HG02642 (cell line): ENCODE data around the gene PTPRN.
"Not testable (repeated sequence)": the region's sequence is repeated elsewhere in the genome, so short reads cannot be mapped to it uniquely, and the experiment has no call there.

Experiments
- ATAC-seq: cut with Tn5 transposase; IDR thresholded peaks from one replicate; pipeline ENCODE4 v1.9.1; 2021; ENCODE audit warnings: mild to moderate bottlenecking; ENCODE audit not compliant: unreplicated experiment, poor library complexity

PTPRN gene

DNA sequence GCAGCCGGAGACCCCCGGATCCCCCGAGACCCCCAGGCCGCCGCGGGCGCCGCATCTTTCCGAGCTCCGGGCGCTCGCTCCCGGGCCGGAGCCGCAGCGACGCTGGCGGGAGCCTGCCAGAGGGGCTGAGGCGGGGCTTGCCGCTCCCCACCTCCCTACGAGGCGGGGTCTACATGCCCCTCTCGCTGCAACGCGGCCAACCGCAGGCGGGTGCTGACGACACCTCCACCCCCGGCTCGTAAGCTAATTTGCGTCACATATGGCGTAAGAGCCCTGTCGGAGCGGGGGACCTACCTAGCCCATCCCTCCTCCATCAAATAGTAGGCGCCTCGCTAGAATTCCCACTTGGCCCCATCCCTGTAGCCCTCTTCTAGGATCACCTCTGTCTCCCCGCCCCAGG is at the start of gene PTPRN:
TSS of gene PTPRN (minus strand) at position 124 of the 400 bp plus-strand sequence. CDS start at position 55, 69 bp downstream.
- no peak for ATAC-seq

DNA sequence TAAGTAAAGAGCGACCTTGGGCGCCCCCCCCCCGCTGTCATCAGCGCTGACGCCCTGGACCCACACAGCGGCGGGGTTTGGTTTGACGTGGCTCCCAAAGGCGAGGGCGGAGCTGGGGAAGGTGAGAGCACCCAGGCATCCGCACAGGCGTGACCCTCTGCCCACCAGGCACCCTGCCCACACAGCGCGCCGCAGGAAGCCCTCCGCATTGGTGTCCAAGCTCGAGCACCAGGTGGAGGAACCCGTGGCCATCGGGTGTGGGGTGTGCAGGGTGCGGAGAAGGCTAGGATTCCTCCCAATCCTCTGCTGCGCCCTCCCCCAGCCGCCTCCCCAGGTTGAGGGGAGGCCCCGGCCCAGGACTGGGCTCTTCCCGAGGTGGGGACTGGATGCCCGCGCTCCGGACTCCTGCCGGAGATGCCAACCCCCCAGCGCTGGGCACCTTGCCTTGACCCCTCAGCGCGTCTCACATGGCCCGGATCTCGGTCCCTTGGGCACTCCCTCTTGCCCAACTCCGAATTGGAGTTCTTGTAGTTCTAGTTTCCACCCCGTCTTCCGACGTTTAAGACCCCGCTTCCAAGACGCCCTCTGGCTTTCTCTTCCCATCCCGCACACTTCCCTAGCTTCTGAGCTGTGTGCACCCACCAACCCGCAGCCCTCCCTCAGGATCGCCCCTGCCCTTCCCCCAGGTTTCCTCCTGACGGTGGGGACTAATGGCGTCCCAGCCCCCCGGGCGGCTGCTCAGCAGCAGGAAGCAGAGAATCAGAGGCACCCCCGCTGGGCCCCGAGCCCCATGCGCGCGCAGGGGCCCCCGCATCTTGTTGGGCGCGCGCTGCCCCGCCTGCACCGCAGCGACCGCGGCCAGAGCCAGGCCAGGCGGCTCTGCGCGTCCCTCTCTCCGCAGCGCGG is 49.2 kb upstream of the PTPRN start:
- no peak for ATAC-seq

GRCh38 chr2:219356834-219357233 is 47.6 kb upstream of the PTPRN start:
- ATAC-seq, result no peak

DNA sequence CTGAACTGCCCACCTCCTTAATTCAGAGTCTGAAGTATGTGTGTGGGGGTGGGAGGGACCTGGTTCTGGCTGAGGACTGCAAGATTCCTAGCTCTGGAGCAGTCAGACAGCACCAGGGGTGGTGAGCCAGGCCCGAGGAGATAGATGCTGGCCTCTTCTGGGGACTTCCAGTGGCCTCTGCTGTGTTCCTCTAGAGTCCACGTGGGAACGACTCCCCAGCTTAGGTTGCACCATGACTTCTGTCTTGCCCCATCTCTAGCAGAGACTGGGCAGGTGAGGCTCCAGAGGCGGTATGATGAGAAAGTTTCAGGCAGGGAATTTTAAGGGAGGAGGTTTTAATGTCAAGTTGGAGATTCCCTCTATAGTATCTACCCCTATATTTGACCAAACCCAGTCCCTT is 45.4 kb upstream of the PTPRN start:
- ATAC-seq, result no peak

DNA sequence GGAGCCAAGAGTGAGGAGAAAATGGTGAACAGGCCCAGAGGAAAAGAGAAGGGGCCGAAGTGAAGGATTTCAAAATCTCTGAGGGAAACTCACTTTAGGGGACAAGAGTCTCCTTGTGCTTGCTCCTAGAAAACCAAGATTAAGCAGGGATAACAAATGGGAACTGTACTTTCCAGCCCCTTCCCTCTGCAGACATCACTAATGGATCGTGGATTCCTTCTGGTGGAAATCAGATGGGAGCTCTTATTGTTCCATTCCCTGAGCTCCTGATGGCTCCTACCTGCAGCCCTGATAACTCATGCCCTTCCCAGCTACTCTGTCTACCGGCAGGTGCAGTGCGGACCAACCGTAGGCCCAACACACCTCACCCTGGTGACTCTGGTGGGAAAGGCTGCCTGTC is 43.9 kb upstream of the PTPRN start:
- no peak for ATAC-seq

DNA sequence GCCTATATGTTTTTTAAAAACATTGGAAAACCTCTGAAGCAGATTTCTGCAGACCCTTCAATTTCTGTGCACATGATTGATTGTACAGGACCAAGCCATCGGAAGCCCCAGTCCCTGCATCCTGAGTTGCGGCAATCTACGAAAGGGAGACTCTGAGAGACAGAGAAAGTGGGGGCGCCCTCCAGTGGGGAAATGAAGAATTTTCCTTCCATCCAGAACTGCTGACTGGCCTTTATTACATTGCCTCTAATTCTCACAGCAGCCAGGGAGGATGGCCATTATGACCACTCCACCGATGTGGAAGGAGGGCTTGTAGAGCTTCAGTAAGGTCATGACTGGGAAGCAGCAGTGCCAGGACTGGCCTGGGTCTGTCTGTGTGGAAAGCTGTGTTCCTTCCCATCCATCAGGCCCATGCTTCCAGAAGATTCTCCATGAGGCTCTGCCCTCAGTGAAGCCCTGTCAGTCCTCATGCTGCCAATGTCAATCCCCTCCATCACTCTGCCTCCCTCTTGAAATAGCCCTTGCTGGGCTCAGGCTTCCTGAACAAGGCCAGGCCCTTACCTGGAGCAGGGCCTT is 43.3 kb upstream of the PTPRN start:
- ATAC-seq, result no peak

DNA sequence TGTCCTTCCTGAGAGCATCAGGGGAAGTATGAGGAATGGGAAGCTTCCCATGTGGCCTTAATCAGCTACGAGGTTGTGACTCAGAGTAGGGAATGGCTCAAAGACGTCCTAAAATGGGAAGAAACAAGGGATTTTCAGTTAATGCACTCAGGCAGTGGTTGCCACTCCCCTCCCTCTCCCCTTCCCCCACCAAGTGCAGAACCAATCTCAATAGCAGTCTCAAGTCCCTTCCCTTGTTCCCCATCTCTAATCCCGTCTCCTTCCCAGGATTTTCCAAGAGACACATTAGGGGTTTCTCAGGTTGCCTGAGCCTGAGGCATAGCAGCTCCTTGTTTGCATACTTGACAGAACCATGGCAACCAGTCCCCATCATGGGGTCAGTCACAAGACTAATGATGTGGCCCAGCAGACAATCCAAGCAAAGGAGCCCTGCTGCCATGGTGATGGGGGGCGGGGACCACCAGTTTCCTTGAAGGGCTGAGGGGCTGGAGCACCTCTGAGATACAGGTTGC is 41.6 kb upstream of the PTPRN start:
- no peak for ATAC-seq

DNA sequence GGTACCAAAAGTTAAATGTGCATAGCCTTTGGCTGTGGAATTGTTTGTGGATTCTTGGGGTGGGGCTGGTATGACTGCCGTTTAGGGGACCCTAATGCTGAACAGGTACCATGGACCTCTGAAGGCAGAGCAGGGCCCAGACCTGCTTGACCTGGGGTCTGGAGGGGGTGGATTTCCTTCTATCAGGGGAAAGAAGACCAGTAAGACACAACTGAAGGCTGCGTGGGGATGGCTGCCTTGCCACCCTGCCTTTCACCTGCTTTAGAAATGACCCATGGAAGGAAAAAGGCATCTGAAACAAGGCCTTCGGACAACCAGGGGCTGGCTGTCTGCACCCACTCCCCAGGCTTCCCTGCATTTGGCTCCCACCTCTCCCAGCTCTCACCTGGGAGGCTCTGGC is 41.0 kb upstream of the PTPRN start:
- ATAC-seq, result no peak

DNA sequence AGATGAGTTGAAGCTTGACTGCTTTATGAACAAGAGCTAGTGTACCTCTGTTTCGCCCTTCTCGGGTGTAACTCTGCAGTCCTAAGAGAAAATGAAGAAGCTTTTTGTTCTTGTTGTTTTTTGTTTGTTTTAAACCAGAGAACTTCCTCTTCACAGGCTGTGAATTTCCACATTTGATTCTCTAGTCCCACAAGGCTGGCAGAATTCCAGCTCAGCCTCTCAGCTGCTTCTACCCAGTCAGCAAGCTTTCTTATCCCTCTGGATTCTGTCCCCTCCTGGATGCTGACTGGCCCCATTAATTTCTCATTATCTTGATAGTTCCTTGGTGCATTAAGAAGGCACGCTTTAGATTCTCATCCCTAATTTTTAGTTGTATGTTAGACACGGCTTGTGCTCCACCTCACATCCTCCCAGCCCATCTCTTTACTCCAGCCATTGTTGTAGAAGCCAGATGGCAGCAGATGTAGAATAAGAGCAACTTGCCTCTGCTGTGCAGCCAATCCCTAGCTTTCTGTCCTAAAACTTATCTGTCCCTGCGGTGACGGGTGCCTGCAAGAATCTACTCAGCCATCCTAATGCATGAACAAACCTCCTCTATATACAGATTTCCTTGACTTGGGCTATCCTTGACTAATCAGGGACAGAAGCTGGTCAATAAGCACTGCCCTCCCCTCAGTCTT is 35.7 kb upstream of the PTPRN start:
- ATAC-seq, result no peak

- no peak for ATAC-seq
Observed at GRCh38 chr2:219335373-219335786, 26.2 kb upstream of the PTPRN start.

DNA sequence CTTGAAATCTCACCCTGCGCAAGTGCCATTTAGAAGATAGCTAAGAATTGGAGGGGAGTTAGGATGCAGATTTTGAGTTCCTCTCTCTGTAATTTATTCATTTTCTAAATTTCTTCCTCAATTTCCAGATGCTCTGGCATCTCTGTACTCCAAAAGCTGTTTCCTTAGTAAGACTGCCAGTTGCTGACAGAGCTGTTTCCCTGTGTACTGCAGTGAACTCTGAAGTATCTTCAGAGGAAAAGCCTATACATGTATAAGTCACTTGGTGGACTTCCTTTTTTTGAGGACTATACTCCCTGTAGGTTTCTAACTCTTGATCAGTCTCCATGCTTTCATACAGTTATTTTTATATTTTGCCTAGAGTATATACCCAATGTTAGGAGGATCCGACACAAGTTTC is 24.9 kb upstream of the PTPRN start:
- no peak for ATAC-seq

DNA sequence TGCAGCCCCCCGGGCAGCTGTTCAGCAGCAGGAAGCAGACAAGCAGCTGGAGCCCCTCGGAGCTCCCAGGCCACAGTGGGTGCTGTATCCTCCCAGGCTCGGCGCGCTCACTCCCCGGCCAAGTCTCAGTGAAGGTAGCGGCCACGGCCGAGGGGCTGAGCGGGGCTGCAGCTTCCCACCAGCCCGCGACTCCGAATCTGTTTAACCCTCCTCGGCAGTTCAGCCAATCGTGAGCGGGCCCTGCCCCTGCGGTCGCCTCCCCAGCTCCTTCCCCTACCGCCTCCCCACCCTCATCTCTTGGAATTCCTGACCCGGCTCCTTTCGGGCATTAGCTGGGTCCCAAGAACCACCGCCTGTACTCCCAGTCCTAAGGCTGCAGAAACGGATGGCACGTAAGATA is 23.3 kb upstream of the PTPRN start, which contains the start of gene RESP18:
TSS of gene RESP18 (minus strand) at position 203 of the 400 bp plus-strand sequence.
- no peak for ATAC-seq

GRCh38 chr2:219331560-219332213 is 22.5 kb upstream of the PTPRN start:
- ATAC-seq, result no peak

DNA sequence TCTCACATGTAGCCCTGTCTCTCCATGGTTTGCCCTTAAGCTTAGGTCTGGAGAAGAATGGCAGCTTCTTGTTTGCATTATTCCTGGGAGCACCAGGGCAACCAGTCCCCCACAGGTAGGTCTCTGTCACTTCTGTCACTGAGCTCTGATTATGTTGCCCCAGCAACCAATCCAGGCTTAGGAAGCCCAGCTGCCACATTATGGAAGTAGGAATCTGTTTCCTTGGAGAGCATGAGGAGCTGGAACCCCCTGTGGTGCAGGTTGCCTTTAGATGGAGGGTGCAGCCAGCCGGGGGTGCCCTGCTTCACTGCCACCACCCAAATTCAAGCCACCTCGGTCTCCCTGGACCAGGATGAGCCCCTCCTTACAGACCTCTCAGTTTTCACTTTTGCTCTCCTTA is 18.5 kb upstream of the PTPRN start:
- no peak for ATAC-seq

DNA sequence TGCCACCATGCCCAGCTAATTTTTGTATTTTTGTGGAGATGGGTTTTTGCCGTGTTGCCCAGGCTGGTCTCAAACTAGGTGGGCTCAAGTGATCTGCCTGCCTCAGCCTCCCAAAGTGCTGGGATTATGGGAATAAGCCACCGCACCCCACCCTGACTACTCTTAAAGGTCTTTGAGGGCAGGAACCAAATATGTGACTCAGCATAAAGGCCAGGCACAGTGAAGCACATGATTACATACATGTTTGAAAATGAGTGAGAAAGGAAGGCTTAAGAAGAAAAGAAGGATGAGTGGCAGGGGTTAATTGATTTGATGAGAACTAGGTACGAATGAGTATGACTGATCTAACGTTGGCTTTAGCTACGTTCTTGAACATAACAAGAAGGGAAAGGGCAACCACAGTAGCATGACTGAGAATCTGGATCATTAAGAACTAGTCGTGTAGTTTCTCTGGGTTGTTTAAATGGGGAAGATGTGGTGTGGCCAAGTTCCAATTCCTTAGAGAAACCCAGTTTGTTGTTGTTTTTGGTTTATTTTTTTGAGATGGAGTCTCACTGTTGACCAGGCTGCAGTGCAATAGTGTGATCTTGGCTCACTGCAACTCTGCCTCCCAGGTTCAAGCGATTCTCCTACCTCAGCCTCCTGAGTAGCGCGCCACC is 16.6 kb upstream of the PTPRN start:
- no peak for ATAC-seq

DNA sequence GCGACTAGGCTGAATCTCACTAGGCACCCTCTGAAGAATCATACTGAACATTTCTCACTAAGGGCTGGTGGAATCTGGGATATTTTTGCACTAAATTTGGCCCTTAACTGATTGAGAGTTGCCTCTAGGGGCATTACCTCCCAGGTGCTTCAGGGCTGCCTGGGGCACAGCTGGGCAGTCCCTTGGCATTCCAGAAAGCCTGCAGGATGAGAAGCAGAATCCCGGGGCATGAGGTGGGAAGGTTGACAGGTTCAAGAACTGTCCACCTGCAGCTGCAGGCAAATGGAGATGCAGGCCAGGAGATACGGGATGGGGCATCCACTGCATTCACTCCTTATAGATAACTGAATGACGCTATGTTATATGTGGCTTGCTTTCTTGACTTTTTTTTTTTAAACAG is 15.9 kb upstream of the PTPRN start:
- ATAC-seq, result no peak

- ATAC-seq, result no peak
Observed at GRCh38 chr2:219323434-219323833, 14.2 kb upstream of the PTPRN start.

DNA sequence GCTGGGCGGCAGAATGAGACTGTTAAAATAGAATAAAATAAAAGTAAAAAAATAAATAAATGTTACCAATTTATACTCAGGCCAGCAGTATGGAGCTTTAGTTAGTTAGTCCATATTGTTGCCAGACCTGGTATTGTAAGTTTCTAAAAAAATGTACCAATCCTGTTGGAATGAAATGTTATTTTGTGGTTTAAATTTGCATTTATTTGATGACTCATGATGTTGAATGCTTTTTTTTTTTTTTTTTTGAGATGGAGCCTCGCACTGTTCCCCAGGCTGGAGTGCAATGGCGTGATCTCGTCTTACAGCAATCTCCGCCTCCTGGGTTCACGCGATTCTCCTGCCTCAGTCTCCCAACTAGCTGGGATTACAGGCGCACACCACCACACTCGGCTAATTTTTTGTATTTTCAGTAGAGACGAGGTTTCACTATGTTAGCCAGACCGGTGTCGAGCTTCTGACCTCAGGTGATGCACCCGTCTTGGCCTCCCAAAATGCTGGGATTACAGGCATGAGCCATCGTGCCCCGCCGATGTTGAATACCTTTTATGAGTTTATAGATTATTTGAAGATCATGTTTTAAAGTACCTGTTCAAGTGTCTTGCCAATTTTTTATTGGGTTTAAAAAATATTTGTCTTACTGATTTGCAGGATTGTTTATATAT is 5.7 kb upstream of the PTPRN start:
- ATAC-seq, result no peak

GRCh38 chr2:219312683-219313263 is 3.6 kb upstream of the PTPRN start:
- not testable (repeated sequence) for ATAC-seq
